GM19397 (cell line): ENCODE results near the gene FOXP3.

ENCODE experiments used
- ATAC-seq: cut with Tn5 transposase; IDR thresholded peaks from one replicate; pipeline ENCODE4 v1.9.1; 2021; ENCODE audit warnings: mild to moderate bottlenecking, moderate library complexity; ENCODE audit not compliant: unreplicated experiment

The FOXP3 gene

GRCh38 chrX:49276671-49277534 lies 12.4 kb upstream of the FOXP3 start:
- ATAC-seq = no peak

GRCh38 chrX:49276207-49276606 lies 11.7 kb upstream of the FOXP3 start:
- no peak for ATAC-seq

GRCh38 chrX:49273181-49273727 lies 8.7 kb upstream of the FOXP3 start:
- no peak for ATAC-seq

GRCh38 chrX:49272421-49272820 lies 7.9 kb upstream of the FOXP3 start:
- ATAC-seq = no peak

- no peak for ATAC-seq
Measured at GRCh38 chrX:49271341-49271740, 6.8 kb upstream of the FOXP3 start.

- no peak for ATAC-seq
Measured at GRCh38 chrX:49270249-49270921, 5.9 kb upstream of the FOXP3 start.

GRCh38 chrX:49269767-49270248 lies 5.3 kb upstream of the FOXP3 start, which contains the start of gene PPP1R3F:
TSS of gene PPP1R3F (plus strand) at chrX:49269793. CDS start at chrX:49269870, 77 bp downstream.
- ATAC-seq = peak; percentile 34

GRCh38 chrX:49269010-49269766 lies 4.7 kb upstream of the FOXP3 start:
- ATAC-seq = peak; percentile 82

- no peak for ATAC-seq
Measured at GRCh38 chrX:49268702-49269009, 4.1 kb upstream of the FOXP3 start.

GRCh38 chrX:49266523-49267445 lies 2.3 kb upstream of the FOXP3 start:
- ATAC-seq = no peak

- ATAC-seq = no peak
Measured at GRCh38 chrX:49263631-49264030, 879 bp downstream of the FOXP3 start.

GRCh38 chrX:49262603-49263002 lies 1.9 kb downstream of the FOXP3 start:
- ATAC-seq = no peak

- no peak for ATAC-seq
Measured at GRCh38 chrX:49260221-49260985, 4.1 kb downstream of the FOXP3 start.

GRCh38 chrX:49258749-49259124 lies 5.8 kb downstream of the FOXP3 start:
- ATAC-seq = no peak

GRCh38 chrX:49257846-49258748 lies 6.4 kb downstream of the FOXP3 start:
- no peak for ATAC-seq

- ATAC-seq = no peak
Measured at GRCh38 chrX:49257074-49257790, 7.3 kb downstream of the FOXP3 start.

- ATAC-seq = no peak
Measured at GRCh38 chrX:49256268-49256995, 8.1 kb downstream of the FOXP3 start.
